Transverse colon (tissue), 4 donors: ENCODE measurements around the gene CYP4A22. TPM values are rescaled to one million over a fixed set of nuclear protein-coding genes. Genes with fewer than 3 reads are reported as not detected.

Source experiments
- DNase-seq: peaks from one replicate; pipeline ENCODE4 v3.0.0-alpha.2; 2019
- H3K27ac ChIP-seq, 4 donors: fragments of 200-600 bp; sonication (generic); 2 replicates each; pipeline ENCODE4 v1.5.1; 2016 to 2018; ENCODE audit warnings: inconsistent platforms in 4 of 4
- H3K27me3 ChIP-seq: fragments of 200-600 bp; sonication (generic); 2 replicates; pipeline ENCODE4 v1.5.1; 2017; ENCODE audit warnings: inconsistent platforms
- H3K36me3 ChIP-seq, 4 donors: fragments of 200-600 bp; sonication (generic); 2 replicates each; pipeline ENCODE4 v1.5.1; 2017 to 2019; ENCODE audit warnings: inconsistent platforms in 4 of 4
- H3K4me1 ChIP-seq, 4 donors: fragments of 200-600 bp; sonication (generic); 2 replicates each; pipeline ENCODE4 v1.5.1; 2017 to 2020; ENCODE audit warnings: inconsistent platforms in 4 of 4
- H3K4me3 ChIP-seq, 4 donors: fragments of 200-600 bp; sonication (generic); 1 replicate in 1 of 4; 2 replicates in 3 of 4; pipeline versions ENCODE4 v1.5.1 to v1.6.1; 2017 to 2019; ENCODE audit warnings: inconsistent platforms in 4 of 4
- H3K9me3 ChIP-seq, 2 donors: fragments of 200-600 bp; sonication (generic); 2 replicates each; pipeline ENCODE4 v1.5.1; 2017 to 2019; ENCODE audit warnings: inconsistent platforms in 2 of 2
- CTCF ChIP-seq, 5 experiments: fragments of 200-600 bp in 3 of 5; fragments of 450-650 bp in 2 of 5; sonication (generic) in 3 of 5; IDR thresholded peaks; 1 replicate in 2 of 5; 2 replicates in 3 of 5; pipeline ENCODE4 v1.5.1; 2016 to 2017; ENCODE audit warnings: antibody characterized with exemption in 5 of 5, inconsistent platforms in 3 of 5, mild to moderate bottlenecking in 2 of 5, moderate library complexity in 1 of 5
- EP300 ChIP-seq: sonication (generic); formaldehyde crosslinking; IDR thresholded peaks from one replicate; pipeline ENCODE4 v1.6.1; 2017; ENCODE audit warnings: antibody characterized with exemption, low read depth
- POLR2A ChIP-seq: fragments of 450-650 bp; IDR thresholded peaks from one replicate; pipeline ENCODE4 v1.6.1; 2016; ENCODE audit warnings: antibody characterized with exemption, mild to moderate bottlenecking, moderate library complexity
- POLR2AphosphoS5 ChIP-seq, 3 donors: sonication (generic); formaldehyde crosslinking; IDR thresholded peaks; one replicate each; pipeline ENCODE4 v1.6.1; 2016; ENCODE audit warnings: antibody characterized with exemption in 3 of 3
- WGBS, 2 donors: methylation state at CpG; one replicate each; pipeline ENCODE4 v1.1.5; 2018; ENCODE audit warnings: low coverage in 1 of 2; 5-methylcytosine and 5-hydroxymethylcytosine counted together
- in situ Hi-C, 4 donors: fragments of 200-750 bp; cut with MboI; loops; one replicate each; pipeline versions ENCODE4 v1.15.0 to v1.15.1; 2017; ENCODE audit warnings: low sequenced_read_pairs in 3 of 4, low pct_ligation_motif_present in 1 of 4, low pct_unique_long_range_greater_than_20kb in 1 of 4
- intact Hi-C: fragments of 100-400 bp; cut with DNase I; formaldehyde crosslinking; loops from one replicate; pipeline ENCODE4 v1.15.1; 2023; ENCODE audit warnings: low total_unique reads
- total RNA-seq, 4 donors: library from RNA; depleted of rRNA; stranded (reverse); fragments of >200 nt; gene quantifications; one replicate each; pipeline ENCODE4 v1.1.0, GENCODE V29; 2016

Gene CYP4A22
- total RNA-seq, 4 donors from 2014 or later: not detected

GRCh38 chr1:47181095-47181954 lies 44.1 kb downstream of the CYP4A22 start:
- DNase-seq: no peak
- in situ Hi-C loops: loop anchor here (25.0 kb wide), 2 partner anchors 231 to 531 kb away; partner anchors contain the start of gene FOXE3 (in 2 of the 4)

GRCh38 chr1:47181955-47182675 lies 44.9 kb downstream of the CYP4A22 start:
- no peak for DNase-seq
- intact Hi-C loops: no loop called here
- TF ChIP-seq EP300 (no peak), POLR2A (no peak), CTCF (IDR thresholded peaks at IDR 0.05) (no peak), POLR2AphosphoS5 (IDR thresholded peaks at IDR 0.05) (no peak)
- Histone ChIP-seq H3K9me3 (no peaks in the 10 kb centered on the region), H3K4me1 (peaks cover 9 to 15% (median 12%) of the 10 kb centered on the region in 4 donors), H3K36me3 (no peaks in the 10 kb centered on the region), H3K4me3 (no peak overlapping the region), H3K27ac (no peak overlapping the region), H3K27me3 (peaks cover 10% of the 10 kb centered on the region)
- in situ Hi-C loops: loop anchor here (25.0 kb wide), 2 partner anchors 230 to 530 kb away; partner anchors contain the start of gene FOXE3 (in 2 of the 4)
- WGBS, 2 donors: 71 to 85% methylated on average over 1 to 7 of the region's 7 CpGs

More at GRCh38 chr1:47181095-47181954, 44.1 kb downstream of the CYP4A22 start:
- intact Hi-C loops: no loop called here
- no peak overlapping the region for H3K4me3 ChIP-seq
- TF ChIP-seq POLR2AphosphoS5 (IDR thresholded peaks at IDR 0.05) (no peak), EP300 (no peak), CTCF (IDR thresholded peaks at IDR 0.05) (no peak), POLR2A (no peak)
- peaks cover 10% of the 10 kb centered on the region for H3K27me3 ChIP-seq
- WGBS, 2 donors: 61% methylated on average over 18 of the region's 18 CpGs; no CpG with 5 or more reads in 1 of the 2 donors
- H3K27ac ChIP-seq: no peak overlapping the region
- H3K36me3 ChIP-seq: no peaks in the 10 kb centered on the region
- H3K9me3 ChIP-seq: no peaks in the 10 kb centered on the region
- H3K4me1 ChIP-seq: peaks cover 9 to 15% (median 12%) of the 10 kb centered on the region in 4 donors

- TF ChIP-seq POLR2A (no peak), EP300 (no peak), CTCF (IDR thresholded peaks at IDR 0.05) (no peak), POLR2AphosphoS5 (IDR thresholded peaks at IDR 0.05) (no peak)
- H3K4me3 ChIP-seq: no peak overlapping the region
- in situ Hi-C loops: loop anchor here (25.0 kb wide), 2 partner anchors 230 to 530 kb away; partner anchors contain the start of gene FOXE3 (in 2 of the 4)
- H3K27ac ChIP-seq: no peak overlapping the region
- H3K4me1 ChIP-seq: peaks cover 9 to 15% (median 12%) of the 10 kb centered on the region in 4 donors
- H3K36me3 ChIP-seq: no peaks in the 10 kb centered on the region
- intact Hi-C loops: no loop called here
- H3K27me3 ChIP-seq: peaks cover 10% of the 10 kb centered on the region
- no peaks in the 10 kb centered on the region for H3K9me3 ChIP-seq
- WGBS, 2 donors: 72% methylated on average over 7 of the region's 7 CpGs; no CpG with 5 or more reads in 1 of the 2 donors
- DNase-seq: no peak
Observed at GRCh38 chr1:47182676-47183235, 45.5 kb downstream of the CYP4A22 start.
